ENCODE results near the gene ADA.

ADA gene

GRCh38 chr20:44646641-44647274 lies 4.7 kb downstream of the ADA start:
- H3K36me3 ChIP-seq = 0 out of 2 replicates have a peak, but pooled peaks cover 6% of the 10 kb centered on the region
- H3K4me2 ChIP-seq = peak overlapping the region; percentile 97
- peak overlapping the region; percentile 100 for H3K27ac ChIP-seq
- peaks cover 91% of the 10 kb centered on the region for H3K4me1 ChIP-seq
- peak overlapping the region; percentile 98 for H3K9ac ChIP-seq
- H3K27me3 ChIP-seq = no peaks in the 10 kb centered on the region
- TF ChIP-seq Cebpa-rat (IDR thresholded peaks at IDR 0.05) = no peak
- peak overlapping the region; percentile 96 for H3K4me3 ChIP-seq
- no peaks in the 10 kb centered on the region for H3K9me3 ChIP-seq
- 0 out of 2 replicates have a peak, but pooled peaks cover 16% of the 10 kb centered on the region for H4K20me1 ChIP-seq

- peaks cover 98% of the 10 kb centered on the region for H3K4me1 ChIP-seq
- H3K4me3 ChIP-seq = peak overlapping the region; percentile 96
Measured at GRCh38 chr20:44646023-44646640, 5.4 kb downstream of the ADA start.

GRCh38 chr20:44644667-44645131 lies 6.8 kb downstream of the ADA start:
- H3K27ac ChIP-seq = peak overlapping the region; percentile 100
- H3K4me3 ChIP-seq = peak overlapping the region; percentile 38
- peak overlapping the region; percentile 98 for H3K9ac ChIP-seq
- no peaks in the 10 kb centered on the region for H3K9me3 ChIP-seq
- no peak for TF ChIP-seq Cebpa-rat (IDR thresholded peaks at IDR 0.05)
- H3K4me2 ChIP-seq = peak overlapping the region; percentile 97
- peaks cover 7% of the 10 kb centered on the region; the same call in 1 of the 2 replicates for H4K20me1 ChIP-seq
- peaks cover 95% of the 10 kb centered on the region for H3K4me1 ChIP-seq
- peaks cover 24% of the 10 kb centered on the region for H3K36me3 ChIP-seq
- H3K27me3 ChIP-seq = no peaks in the 10 kb centered on the region

More at GRCh38 chr20:44646023-44646640, 5.4 kb downstream of the ADA start:
- Histone ChIP-seq H3K4me2 (peak overlapping the region; percentile 97), H3K27ac (peak overlapping the region; percentile 100), H3K9ac (peak overlapping the region; percentile 98), H4K20me1 (0 out of 2 replicates have a peak, but pooled peaks cover 16% of the 10 kb centered on the region), H3K27me3 (no peaks in the 10 kb centered on the region), H3K36me3 (peaks cover 10% of the 10 kb centered on the region), H3K9me3 (no peaks in the 10 kb centered on the region)
- TF ChIP-seq Cebpa-rat (IDR thresholded peaks at IDR 0.05) = no peak

GRCh38 chr20:44644230-44644617 lies 7.3 kb downstream of the ADA start:
- no peak for TF ChIP-seq Cebpa-rat (IDR thresholded peaks at IDR 0.05)
- no peaks in the 10 kb centered on the region for H3K9me3 ChIP-seq
- peaks cover 9% of the 10 kb centered on the region; the same call in 1 of the 2 replicates for H4K20me1 ChIP-seq
- peak overlapping the region; percentile 38; the same call in 1 of the 2 replicates for H3K4me3 ChIP-seq
- peaks cover 95% of the 10 kb centered on the region for H3K4me1 ChIP-seq
- peaks cover 29% of the 10 kb centered on the region for H3K36me3 ChIP-seq
- H3K27ac ChIP-seq = peak overlapping the region; percentile 100
- H3K9ac ChIP-seq = peak overlapping the region; percentile 98
- H3K27me3 ChIP-seq = no peaks in the 10 kb centered on the region
- peak overlapping the region; percentile 97 for H3K4me2 ChIP-seq

GRCh38 chr20:44643596-44644229 lies 7.8 kb downstream of the ADA start:
- no peaks in the 10 kb centered on the region for H3K9me3 ChIP-seq
- peak overlapping the region; percentile 97 for H3K4me2 ChIP-seq
- H3K9ac ChIP-seq = peak overlapping the region; percentile 98
- peaks cover 9% of the 10 kb centered on the region for H4K20me1 ChIP-seq
- H3K27me3 ChIP-seq = no peaks in the 10 kb centered on the region
- peak overlapping the region; percentile 53 for H3K4me3 ChIP-seq
- TF ChIP-seq Cebpa-rat (IDR thresholded peaks at IDR 0.05) = no peak
- H3K4me1 ChIP-seq = peaks cover 90% of the 10 kb centered on the region
- peaks cover 34% of the 10 kb centered on the region for H3K36me3 ChIP-seq
- peak overlapping the region; percentile 100 for H3K27ac ChIP-seq

- peaks cover 14% of the 10 kb centered on the region for H4K20me1 ChIP-seq
- H3K4me3 ChIP-seq = peak overlapping the region; percentile 53
- no peak for TF ChIP-seq Cebpa-rat (IDR thresholded peaks at IDR 0.05)
- H3K36me3 ChIP-seq = peaks cover 38% of the 10 kb centered on the region
- H3K27me3 ChIP-seq = no peaks in the 10 kb centered on the region
- H3K4me1 ChIP-seq = peaks cover 85% of the 10 kb centered on the region
- H3K4me2 ChIP-seq = peak overlapping the region; percentile 97
- no peaks in the 10 kb centered on the region for H3K9me3 ChIP-seq
- H3K9ac ChIP-seq = peak overlapping the region; percentile 98
- H3K27ac ChIP-seq = peak overlapping the region; percentile 100
Measured at GRCh38 chr20:44643154-44643519, 8.4 kb downstream of the ADA start.

- no peak for TF ChIP-seq Cebpa-rat (IDR thresholded peaks at IDR 0.05)
- Histone ChIP-seq H3K36me3 (peaks cover 41% of the 10 kb centered on the region), H4K20me1 (peaks cover 20% of the 10 kb centered on the region), H3K4me1 (peaks cover 85% of the 10 kb centered on the region), H3K27me3 (no peaks in the 10 kb centered on the region), H3K4me2 (peak overlapping the region; percentile 97), H3K9ac (peak overlapping the region; percentile 98), H3K27ac (peak overlapping the region; percentile 100), H3K4me3 (peak overlapping the region; percentile 53), H3K9me3 (no peaks in the 10 kb centered on the region)
Measured at GRCh38 chr20:44642203-44643153, 9.0 kb downstream of the ADA start.

- TF ChIP-seq Cebpa-rat (IDR thresholded peaks at IDR 0.05) = no peak
- peak overlapping the region; percentile 97 for H3K4me2 ChIP-seq
- H3K4me3 ChIP-seq = no peak overlapping the region
Measured at GRCh38 chr20:44641325-44641724, 10.2 kb downstream of the ADA start.

GRCh38 chr20:44640522-44640921 lies 11.0 kb downstream of the ADA start:
- Histone ChIP-seq H3K36me3 (peaks cover 60% of the 10 kb centered on the region), H4K20me1 (peaks cover 39% of the 10 kb centered on the region), H3K9me3 (no peaks in the 10 kb centered on the region), H3K9ac (no peak overlapping the region), H3K27ac (peak overlapping the region; percentile 100), H3K4me2 (peak overlapping the region; percentile 97; the same call in 1 of the 2 replicates), H3K4me1 (peaks cover 68% of the 10 kb centered on the region), H3K4me3 (no peak overlapping the region), H3K27me3 (no peaks in the 10 kb centered on the region)
- TF ChIP-seq Cebpa-rat (IDR thresholded peaks at IDR 0.05) = no peak

More at GRCh38 chr20:44641325-44641724, 10.2 kb downstream of the ADA start:
- peak overlapping the region; percentile 100 for H3K27ac ChIP-seq
- H3K9ac ChIP-seq = peak overlapping the region; percentile 61; the same call in 1 of the 2 replicates
- H3K36me3 ChIP-seq = peaks cover 52% of the 10 kb centered on the region
- H3K4me1 ChIP-seq = peaks cover 76% of the 10 kb centered on the region
- H3K27me3 ChIP-seq = no peaks in the 10 kb centered on the region
- peaks cover 32% of the 10 kb centered on the region for H4K20me1 ChIP-seq
- H3K9me3 ChIP-seq = no peaks in the 10 kb centered on the region

Measured in BLaER1 (cell line).